GM23248 (cell line): ENCODE results near the gene TMEM190.

Experiments used
- EZH2 ChIP-seq: fragments of 200-600 bp; sonication (generic); IDR thresholded peaks from 2 replicates; pipeline ENCODE4 v1.6.1; 2018; ENCODE audit warnings: antibody characterized with exemption, mild to moderate bottlenecking; ENCODE audit not compliant: insufficient read depth, poor library complexity, severe bottlenecking
- EZH2phosphoT487 ChIP-seq: fragments of 200-600 bp; sonication (generic); IDR thresholded peaks from 2 replicates; pipeline ENCODE4 v1.6.1; 2018; ENCODE audit warnings: antibody characterized with exemption, moderate library complexity, mild to moderate bottlenecking, low read depth; ENCODE audit not compliant: insufficient read depth

DNA sequence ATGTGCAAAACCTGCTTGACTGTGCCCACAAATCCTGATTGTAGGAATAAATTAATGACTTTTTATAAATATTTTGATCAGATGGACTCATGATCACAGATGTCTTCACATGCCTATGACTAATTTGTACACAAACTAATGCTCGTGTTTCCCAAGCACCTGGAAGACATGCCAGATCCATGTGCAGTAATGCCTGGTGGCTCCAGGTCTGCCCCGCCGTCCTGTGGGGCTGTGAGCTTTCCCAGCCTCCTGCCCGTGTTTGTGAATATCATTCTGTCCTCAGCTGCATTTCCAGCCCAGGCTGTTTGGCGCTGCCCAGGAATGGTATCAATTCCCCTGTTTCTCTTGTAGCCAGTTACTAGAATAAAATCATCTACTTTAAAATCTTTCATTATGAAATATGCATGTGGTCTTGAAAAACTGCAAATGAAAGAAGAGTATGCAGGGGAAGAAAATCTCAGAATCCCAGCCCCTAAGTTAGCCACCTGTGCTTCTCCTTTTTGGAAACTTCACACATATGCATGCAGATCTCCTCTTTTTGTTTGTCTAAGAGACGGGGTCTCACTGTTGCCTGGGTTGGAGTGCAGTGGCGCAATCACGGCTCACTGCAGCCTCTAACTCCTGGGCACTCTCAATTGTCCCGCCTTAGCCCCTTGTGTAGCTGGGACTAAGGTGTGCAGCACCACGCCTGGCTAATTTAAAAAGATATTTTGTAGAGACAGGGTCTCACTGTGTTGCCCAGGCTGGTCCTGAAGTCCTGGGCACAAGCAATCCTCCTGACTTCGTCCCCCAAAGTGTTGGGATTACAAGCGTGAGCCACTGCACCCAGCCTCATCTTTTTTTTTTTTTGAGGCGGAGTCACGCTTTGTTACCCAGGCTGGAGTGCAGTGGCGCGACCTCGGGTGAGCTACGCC is 15.3 kb downstream of the TMEM190 start:
- no peak for TF ChIP-seq EZH2
- TF ChIP-seq EZH2phosphoT487 = no peak
